Trophoblast cell (in vitro differentiated cells and primary cell): ENCODE measurements around the gene WT1.

Experiments
- DNase-seq, 2 donors: peaks; one replicate each; pipeline ENCODE4 v3.0.0-alpha.2; 2016
- H2AFZ ChIP-seq: 2 replicates; pipeline ENCODE4 v1.6.1; 2013; ENCODE audit warnings: low read length, moderate library complexity, mild to moderate bottlenecking; ENCODE audit not compliant: insufficient read depth, poor library complexity
- H2AK5ac ChIP-seq: 2 replicates; pipeline ENCODE4 v1.6.1; 2013; ENCODE audit warnings: mild to moderate bottlenecking, low read length
- H2BK120ac ChIP-seq: 2 replicates; pipeline ENCODE4 v1.6.1; 2013; ENCODE audit warnings: low read length, mild to moderate bottlenecking, moderate library complexity; ENCODE audit not compliant: insufficient read depth, poor library complexity
- H2BK12ac ChIP-seq: 2 replicates; pipeline ENCODE4 v1.6.1; 2013; ENCODE audit warnings: mild to moderate bottlenecking, low read length, moderate library complexity
- H2BK5ac ChIP-seq: 2 replicates; pipeline ENCODE4 v1.6.1; 2013; ENCODE audit warnings: low read length, low read depth, moderate library complexity, mild to moderate bottlenecking; ENCODE audit not compliant: poor library complexity
- H3K14ac ChIP-seq: 2 replicates; pipeline ENCODE4 v1.6.1; 2013; ENCODE audit warnings: mild to moderate bottlenecking, low read length
- H3K18ac ChIP-seq: 2 replicates; pipeline ENCODE4 v1.6.1; 2013; ENCODE audit warnings: mild to moderate bottlenecking, low read length
- H3K23ac ChIP-seq: 2 replicates; pipeline ENCODE4 v1.6.1; 2013; ENCODE audit warnings: low read length
- H3K27ac ChIP-seq: 2 replicates; pipeline ENCODE4 v1.5.1; 2013; ENCODE audit warnings: low read depth, mild to moderate bottlenecking, inconsistent platforms, low read length, moderate library complexity
- H3K27me3 ChIP-seq: 2 replicates; pipeline ENCODE4 v1.6.1; 2013; ENCODE audit warnings: inconsistent platforms, mild to moderate bottlenecking, low read length, moderate library complexity; ENCODE audit not compliant: insufficient read depth
- H3K36me3 ChIP-seq, 2 experiments: 1 replicate in 1 of 2; 2 replicates in 1 of 2; pipeline ENCODE4 v1.6.1; 2013; ENCODE audit warnings: low read length in 2 of 2, mild to moderate bottlenecking in 2 of 2, moderate library complexity in 1 of 2; ENCODE audit not compliant: insufficient read depth in 2 of 2, control insufficient read depth in 1 of 2
- H3K4ac ChIP-seq: 2 replicates; pipeline ENCODE4 v1.6.1; 2013; ENCODE audit warnings: low read depth, mild to moderate bottlenecking, low read length, moderate library complexity
- H3K4me1 ChIP-seq, 2 experiments: 1 replicate in 1 of 2; 2 replicates in 1 of 2; pipeline ENCODE4 v1.6.1; 2013; ENCODE audit warnings: low read length in 2 of 2, mild to moderate bottlenecking in 2 of 2, moderate library complexity in 1 of 2; ENCODE audit not compliant: insufficient read depth in 2 of 2, control insufficient read depth in 1 of 2
- H3K4me2 ChIP-seq: 2 replicates; pipeline ENCODE4 v1.6.1; 2013; ENCODE audit warnings: inconsistent platforms, mild to moderate bottlenecking, low read length, moderate library complexity
- H3K4me3 ChIP-seq: 2 replicates; pipeline ENCODE4 v1.5.1; 2013; ENCODE audit warnings: mild to moderate bottlenecking, low read depth, low read length, inconsistent platforms
- H3K79me1 ChIP-seq: one replicate; pipeline ENCODE4 v1.6.1; 2013; ENCODE audit warnings: low read length
- H3K79me2 ChIP-seq: 2 replicates; pipeline ENCODE4 v1.6.1; 2013; ENCODE audit warnings: low read length, mild to moderate bottlenecking; ENCODE audit not compliant: control insufficient read depth, insufficient read depth, poor library complexity
- H3K9ac ChIP-seq: 2 replicates; pipeline ENCODE4 v1.6.1; 2013; ENCODE audit warnings: mild to moderate bottlenecking, low read length
- H3K9me3 ChIP-seq: 2 replicates; pipeline ENCODE4 v1.6.1; 2013; ENCODE audit warnings: low read depth, mild to moderate bottlenecking, control low read depth, inconsistent platforms, low read length; ENCODE audit not compliant: insufficient read depth
- H4K12ac ChIP-seq: 2 replicates; pipeline ENCODE4 v1.6.1; 2013; ENCODE audit warnings: low read depth, mild to moderate bottlenecking, low read length, moderate library complexity
- H4K8ac ChIP-seq: 2 replicates; pipeline ENCODE4 v1.6.1; 2013; ENCODE audit warnings: low read depth, mild to moderate bottlenecking, low read length, moderate library complexity
- H4K91ac ChIP-seq: one replicate; pipeline ENCODE4 v1.6.1; 2013; ENCODE audit warnings: low read depth, mild to moderate bottlenecking, low read length, moderate library complexity
- WGBS: extraction: QIAGEN DNeasy Blood & Tissue Kit; methylation state at CpG from one replicate; pipeline ENCODE4 v1.1.7; 2013; ENCODE audit warnings: missing lambda C conversion rate; ENCODE audit not compliant: insufficient read length, insufficient coverage; ENCODE audit errors: extremely low coverage; 5-methylcytosine and 5-hydroxymethylcytosine counted together

The WT1 gene

DNA sequence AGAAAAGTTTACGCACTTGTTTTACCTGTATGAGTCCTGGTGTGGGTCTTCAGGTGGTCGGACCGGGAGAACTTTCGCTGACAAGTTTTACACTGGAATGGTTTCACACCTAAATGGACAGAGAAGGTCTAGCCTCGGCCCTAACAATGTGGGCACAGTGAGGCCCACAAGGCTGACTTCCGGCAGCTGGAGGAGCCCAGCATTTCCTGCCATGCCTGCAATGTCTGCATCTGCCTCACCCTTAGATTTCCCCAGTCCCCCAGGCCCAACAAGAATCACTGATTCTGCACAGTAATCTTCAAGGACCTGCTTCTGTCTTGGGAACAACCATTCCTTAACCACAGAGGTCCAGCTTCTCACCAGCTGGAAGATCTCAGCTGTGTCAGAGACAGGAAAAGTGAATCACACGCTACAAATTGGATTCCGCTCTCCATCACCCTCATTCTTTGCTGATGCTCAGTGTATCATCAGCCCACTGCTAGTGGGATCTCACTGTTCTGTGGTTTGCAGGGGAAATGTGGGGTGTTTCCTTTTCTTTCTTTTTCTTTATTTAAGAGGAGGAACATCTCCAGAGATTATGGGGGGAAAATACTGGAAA, 43.3 kb downstream of the WT1 start:
- no peak overlapping the region for H4K12ac ChIP-seq
- H4K8ac ChIP-seq, result no peak overlapping the region
- WGBS, result no CpG with 5 or more reads among the region's 8 CpGs
- H2BK5ac ChIP-seq, result no peak overlapping the region
- H3K4me3 ChIP-seq, result no peak overlapping the region
- no peak overlapping the region for H3K27ac ChIP-seq
- H3K4me2 ChIP-seq, result no peak overlapping the region
- no peak overlapping the region for H3K23ac ChIP-seq
- no peaks in the 10 kb centered on the region for H3K36me3 ChIP-seq
- H3K14ac ChIP-seq, result no peak overlapping the region
- no peaks in the 10 kb centered on the region for H3K79me2 ChIP-seq
- no peak overlapping the region for H3K4ac ChIP-seq
- H3K27me3 ChIP-seq, result no peaks in the 10 kb centered on the region
- H2AK5ac ChIP-seq, result no peak overlapping the region
- peak overlapping the region; percentile 45 for H2BK12ac ChIP-seq
- H3K4me1 ChIP-seq, result peaks cover 5 to 10% of the 10 kb centered on the region in 2 experiments
- no peak overlapping the region for H3K9ac ChIP-seq
- no peak overlapping the region for H2BK120ac ChIP-seq
- DNase-seq, result no peak
- no peak overlapping the region for H2AFZ ChIP-seq
- no peaks in the 10 kb centered on the region for H3K9me3 ChIP-seq
- H4K91ac ChIP-seq, result peak overlapping the region; percentile 35
- no peak overlapping the region for H3K18ac ChIP-seq
- peaks cover 7% of the 10 kb centered on the region for H3K79me1 ChIP-seq

- Histone ChIP-seq H2BK5ac (no peak overlapping the region), H3K79me2 (no peaks in the 10 kb centered on the region), H3K14ac (no peak overlapping the region), H3K27me3 (no peaks in the 10 kb centered on the region), H4K12ac (no peak overlapping the region), H3K4me2 (no peak overlapping the region), H3K36me3 (no peaks in the 10 kb centered on the region), H3K4me3 (no peak overlapping the region), H3K4me1 (peaks cover 5 to 7% of the 10 kb centered on the region in 2 experiments), H3K4ac (no peak overlapping the region), H3K9ac (no peak overlapping the region), H3K9me3 (no peaks in the 10 kb centered on the region), H4K91ac (no peak overlapping the region), H2AK5ac (no peak overlapping the region), H3K79me1 (peaks cover 7% of the 10 kb centered on the region), H3K18ac (no peak overlapping the region), H3K23ac (no peak overlapping the region), H3K27ac (no peak overlapping the region), H2AFZ (no peak overlapping the region), H2BK120ac (no peak overlapping the region), H2BK12ac (no peak overlapping the region), H4K8ac (no peak overlapping the region)
- no peak for DNase-seq
- WGBS, result no CpG with 5 or more reads among the region's 3 CpGs
These were observed 43.9 kb downstream of the WT1 start for GRCh38 chr11:32391479-32391878.

DNA sequence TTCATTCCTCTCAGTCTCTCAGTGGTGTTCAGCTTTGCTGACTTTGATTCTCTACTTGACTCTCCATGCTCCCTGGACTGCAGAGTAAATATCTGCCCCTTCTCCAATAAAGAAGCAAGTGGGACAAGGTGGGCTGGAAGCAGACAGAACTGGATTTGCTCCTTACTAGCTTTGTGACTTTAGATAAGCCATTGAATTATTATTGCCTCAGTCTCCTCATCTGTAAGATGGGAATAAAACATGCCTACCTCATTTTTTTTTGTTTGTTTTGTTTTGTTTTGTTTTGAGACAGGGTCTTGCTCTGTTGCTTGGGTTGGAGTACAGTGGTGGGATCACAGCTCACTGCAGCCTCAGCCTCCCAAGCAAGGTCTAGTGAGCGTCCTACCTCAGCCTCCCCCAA, 44.6 kb downstream of the WT1 start:
- no peak for DNase-seq
- H4K91ac ChIP-seq, result no peak overlapping the region
- no peak overlapping the region for H2BK5ac ChIP-seq
- H3K23ac ChIP-seq, result no peak overlapping the region
- H3K79me2 ChIP-seq, result peaks cover 2% of the 10 kb centered on the region
- no peak overlapping the region for H2AFZ ChIP-seq
- peaks cover 11% of the 10 kb centered on the region for H3K79me1 ChIP-seq
- no peak overlapping the region for H3K27ac ChIP-seq
- H2BK120ac ChIP-seq, result no peak overlapping the region
- H3K27me3 ChIP-seq, result no peaks in the 10 kb centered on the region
- H2AK5ac ChIP-seq, result no peak overlapping the region
- H4K8ac ChIP-seq, result peak overlapping the region; percentile 11
- no peak overlapping the region for H3K18ac ChIP-seq
- peaks cover 8 to 12% of the 10 kb centered on the region in 2 experiments for H3K4me1 ChIP-seq
- no peak overlapping the region for H3K4me2 ChIP-seq
- no CpG with 5 or more reads among the region's 1 CpG for WGBS
- H3K9me3 ChIP-seq, result no peaks in the 10 kb centered on the region
- H3K9ac ChIP-seq, result no peak overlapping the region
- no peak overlapping the region for H2BK12ac ChIP-seq
- H4K12ac ChIP-seq, result no peak overlapping the region
- no peaks in the 10 kb centered on the region for H3K36me3 ChIP-seq
- H3K4ac ChIP-seq, result no peak overlapping the region
- no peak overlapping the region for H3K14ac ChIP-seq
- H3K4me3 ChIP-seq, result no peak overlapping the region

GRCh38 chr11:32388871-32389770, 46.2 kb downstream of the WT1 start:
- peak overlapping the region; percentile 22 for H3K4me2 ChIP-seq
- no peak overlapping the region for H2AFZ ChIP-seq
- peak overlapping the region; percentile 83 for H2BK5ac ChIP-seq
- H3K4me3 ChIP-seq, result no peak overlapping the region
- no peaks in the 10 kb centered on the region for H3K9me3 ChIP-seq
- no CpG with 5 or more reads among the region's 10 CpGs for WGBS
- peak overlapping the region; percentile 73 for H2AK5ac ChIP-seq
- peaks cover 10 to 17% of the 10 kb centered on the region in 2 experiments for H3K4me1 ChIP-seq
- H2BK12ac ChIP-seq, result peak overlapping the region; percentile 59
- peak overlapping the region; percentile 84 for H4K91ac ChIP-seq
- H3K9ac ChIP-seq, result no peak overlapping the region
- H3K18ac ChIP-seq, result peak overlapping the region; percentile 5
- H3K36me3 ChIP-seq, result no peaks in the 10 kb centered on the region
- no peak for DNase-seq
- peak overlapping the region; percentile 81 for H2BK120ac ChIP-seq
- peak overlapping the region; percentile 14 for H3K14ac ChIP-seq
- H3K4ac ChIP-seq, result peak overlapping the region; percentile 4
- no peaks in the 10 kb centered on the region for H3K27me3 ChIP-seq
- peak overlapping the region; percentile 33 for H4K8ac ChIP-seq
- peaks cover 12% of the 10 kb centered on the region for H3K79me1 ChIP-seq
- peaks cover 2% of the 10 kb centered on the region for H3K79me2 ChIP-seq
- H3K23ac ChIP-seq, result no peak overlapping the region
- peak overlapping the region; percentile 66 for H3K27ac ChIP-seq
- no peak overlapping the region for H4K12ac ChIP-seq
